ENCODE measurements around the gene ARSA. TPM values are rescaled to one million over a fixed set of nuclear protein-coding genes. Genes with fewer than 3 reads are reported as not detected.

Gene ARSA
- total RNA-seq, 1 experiment from 2014 or later: 16.6 TPM

GRCh38 chr22:50597097-50597496 lies 30.9 kb downstream of the ARSA start:
- Histone ChIP-seq H3K4me2 (no peak overlapping the region), H4K20me1 (ENCODE audit: insufficient read depth) (no peaks in the 10 kb centered on the region), H3K9me3 (ENCODE audit: insufficient read depth, low read depth) (no peaks in the 10 kb centered on the region), H3K79me2 (ENCODE audit: low read depth) (no peaks in the 10 kb centered on the region), H3K36me3 (ENCODE audit: low read depth) (no peaks in the 10 kb centered on the region), H3K27me3 (ENCODE audit: insufficient read depth, low read depth) (peaks cover 21% of the 10 kb centered on the region), H2AFZ (no peak overlapping the region), H3K27ac (no peak overlapping the region), H3K4me3 (no peak overlapping the region), H3F3A (ENCODE audit: insufficient read depth, low read depth) (peaks cover 7% of the 10 kb centered on the region; the same call in 1 of the 2 replicates), H3K9me2 (ENCODE audit: insufficient read depth) (no peaks in the 10 kb centered on the region), H3K4me1 (replicated peaks; ENCODE audit: insufficient read depth) (no peaks in the 10 kb centered on the region)
- TF ChIP-seq, protein P1, sequence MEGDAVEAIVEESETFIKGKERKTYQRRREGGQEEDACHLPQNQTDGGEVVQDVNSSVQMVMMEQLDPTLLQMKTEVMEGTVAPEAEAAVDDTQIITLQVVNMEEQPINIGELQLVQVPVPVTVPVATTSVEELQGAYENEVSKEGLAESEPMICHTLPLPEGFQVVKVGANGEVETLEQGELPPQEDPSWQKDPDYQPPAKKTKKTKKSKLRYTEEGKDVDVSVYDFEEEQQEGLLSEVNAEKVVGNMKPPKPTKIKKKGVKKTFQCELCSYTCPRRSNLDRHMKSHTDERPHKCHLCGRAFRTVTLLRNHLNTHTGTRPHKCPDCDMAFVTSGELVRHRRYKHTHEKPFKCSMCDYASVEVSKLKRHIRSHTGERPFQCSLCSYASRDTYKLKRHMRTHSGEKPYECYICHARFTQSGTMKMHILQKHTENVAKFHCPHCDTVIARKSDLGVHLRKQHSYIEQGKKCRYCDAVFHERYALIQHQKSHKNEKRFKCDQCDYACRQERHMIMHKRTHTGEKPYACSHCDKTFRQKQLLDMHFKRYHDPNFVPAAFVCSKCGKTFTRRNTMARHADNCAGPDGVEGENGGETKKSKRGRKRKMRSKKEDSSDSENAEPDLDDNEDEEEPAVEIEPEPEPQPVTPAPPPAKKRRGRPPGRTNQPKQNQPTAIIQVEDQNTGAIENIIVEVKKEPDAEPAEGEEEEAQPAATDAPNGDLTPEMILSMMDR (conservative IDR thresholded peaks at IDR 0.05): no peak
- TF ChIP-seq EZH2 (IDR thresholded peaks at IDR 0.05; ENCODE audit: low read depth): no peak
- ChIA-PET POLR2A (ENCODE audit: unreplicated experiment) (interaction anchor here (0.5 kb wide), 1 partner anchor 89 kb away, joined by 5 read pairs; the partner anchor contains the start of gene NCAPH2), CTCF (interaction anchor here (0.6 kb wide), 1 partner anchor 106 kb away, joined by 3 read pairs; no protein-coding TSS in a partner anchor)
- DNase-seq: no peak
- intact Hi-C loops (cut with micrococcal nuclease; ENCODE audit: unreplicated experiment): no loop called here
- no TSS peak for BruUV-seq (replicated peaks)

DNA sequence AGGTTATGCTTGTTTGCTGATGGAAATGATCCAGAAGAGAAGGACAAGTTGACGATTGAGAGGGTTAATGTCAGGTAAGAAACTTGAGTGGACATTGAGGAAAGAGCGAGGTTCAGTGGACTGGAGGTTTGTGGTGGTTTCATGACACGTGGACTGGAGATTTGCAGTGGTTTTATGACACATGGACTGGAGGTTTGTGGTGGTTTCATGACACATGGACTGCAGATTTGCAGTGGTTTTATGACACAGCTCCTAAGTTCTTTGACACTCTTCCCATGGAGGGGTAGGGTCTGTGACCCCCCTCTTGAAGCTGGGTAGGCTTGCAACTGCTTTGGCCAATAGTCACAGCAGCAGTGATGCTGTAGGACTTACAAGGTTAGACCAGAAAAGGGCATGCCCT lies 32.8 kb downstream of the ARSA start:
- Histone ChIP-seq H3F3A (ENCODE audit: insufficient read depth, low read depth) (peaks cover 5% of the 10 kb centered on the region; the same call in 1 of the 2 replicates), H3K4me3 (no peak overlapping the region), H3K9me2 (ENCODE audit: insufficient read depth) (no peaks in the 10 kb centered on the region), H3K27ac (no peak overlapping the region), H2AFZ (no peak overlapping the region), H3K79me2 (ENCODE audit: low read depth) (no peaks in the 10 kb centered on the region), H3K4me1 (replicated peaks; ENCODE audit: insufficient read depth) (no peaks in the 10 kb centered on the region), H3K4me2 (no peak overlapping the region), H3K27me3 (ENCODE audit: insufficient read depth, low read depth) (peaks cover 9% of the 10 kb centered on the region), H4K20me1 (ENCODE audit: insufficient read depth) (no peaks in the 10 kb centered on the region), H3K36me3 (ENCODE audit: low read depth) (peaks cover 4% of the 10 kb centered on the region; the same call in 1 of the 2 replicates), H3K9me3 (ENCODE audit: insufficient read depth, low read depth) (no peaks in the 10 kb centered on the region)
- TF ChIP-seq, protein P1 (conservative IDR thresholded peaks at IDR 0.05): no peak
- TF ChIP-seq EZH2 (IDR thresholded peaks at IDR 0.05; ENCODE audit: low read depth): no peak
- DNase-seq: no peak
- ChIA-PET CTCF (no interaction called here), POLR2A (ENCODE audit: unreplicated experiment) (no interaction called here)
- intact Hi-C loops (cut with micrococcal nuclease; ENCODE audit: unreplicated experiment): no loop called here
- no TSS peak for BruUV-seq (replicated peaks)

GRCh38 chr22:50587407-50587806 lies 40.5 kb downstream of the ARSA start:
- no peaks in the 10 kb centered on the region for H3K27me3 ChIP-seq (ENCODE audit: insufficient read depth, low read depth)
- H3K27ac ChIP-seq: no peak overlapping the region
- POLR2A ChIA-PET (ENCODE audit: unreplicated experiment): no interaction called here
- no peaks in the 10 kb centered on the region for H3K9me2 ChIP-seq (ENCODE audit: insufficient read depth)
- no peak overlapping the region for H3K4me3 ChIP-seq
- H4K20me1 ChIP-seq (ENCODE audit: insufficient read depth): no peaks in the 10 kb centered on the region
- H3K79me2 ChIP-seq (ENCODE audit: low read depth): peaks cover 8% of the 10 kb centered on the region
- CTCF ChIA-PET: no interaction called here
- BruUV-seq (replicated peaks): no TSS peak
- H3K36me3 ChIP-seq (ENCODE audit: low read depth): peaks cover 4% of the 10 kb centered on the region; the same call in 1 of the 2 replicates
- peaks cover 14% of the 10 kb centered on the region; the same call in 1 of the 2 replicates for H3F3A ChIP-seq (ENCODE audit: insufficient read depth, low read depth)
- H3K4me1 ChIP-seq (replicated peaks; ENCODE audit: insufficient read depth): peaks cover 6% of the 10 kb centered on the region
- no peak for DNase-seq
- TF ChIP-seq, protein P1 (conservative IDR thresholded peaks at IDR 0.05): no peak
- TF ChIP-seq EZH2 (IDR thresholded peaks at IDR 0.05; ENCODE audit: low read depth): no peak
- no peak overlapping the region for H3K4me2 ChIP-seq
- intact Hi-C loops (cut with micrococcal nuclease; ENCODE audit: unreplicated experiment): no loop called here
- no peak overlapping the region for H2AFZ ChIP-seq
- no peaks in the 10 kb centered on the region for H3K9me3 ChIP-seq (ENCODE audit: insufficient read depth, low read depth)
